Stimulated activated CD4-positive, alpha-beta T cell treated with anti-CD3 and anti-CD28 coated beads, Interleukin-15, amount 100 ng/mL, for 24 hours (primary cell): ENCODE measurements around the gene DMD.
"Not testable (repeated sequence)": the region's sequence is repeated elsewhere in the genome, so short reads cannot be mapped to it uniquely, and the experiment has no call there.

ENCODE experiments used
- DNase-seq: peaks from one replicate; pipeline ENCODE4 v3.0.0-alpha.2; 2020

The DMD gene

DNA sequence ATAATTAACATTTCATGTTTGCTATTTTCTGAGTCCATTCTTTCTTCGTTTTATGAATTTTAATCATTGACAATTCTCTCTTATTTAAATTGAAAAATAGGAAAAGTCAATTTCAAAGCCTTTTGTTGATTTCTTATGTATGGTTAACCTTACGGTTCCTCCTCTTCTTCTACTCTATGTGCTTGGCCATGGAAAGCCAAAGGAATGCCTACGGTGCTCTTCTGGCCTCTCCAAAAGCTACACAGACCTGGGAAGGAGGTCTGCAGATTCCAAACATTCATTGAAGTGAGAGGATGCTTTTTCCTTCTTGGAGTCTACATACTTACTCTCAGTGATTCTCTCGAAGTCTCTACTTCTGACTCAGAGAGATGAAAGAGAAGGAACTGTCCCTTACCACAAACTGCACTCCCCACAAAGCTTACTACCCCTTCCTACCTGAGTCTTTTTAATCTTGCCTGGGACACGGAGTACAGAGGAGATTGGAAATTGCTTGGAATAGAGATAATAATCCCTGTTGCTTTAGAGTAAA is 1276.4 kb downstream of the DMD start:
- no peak for DNase-seq

DNA sequence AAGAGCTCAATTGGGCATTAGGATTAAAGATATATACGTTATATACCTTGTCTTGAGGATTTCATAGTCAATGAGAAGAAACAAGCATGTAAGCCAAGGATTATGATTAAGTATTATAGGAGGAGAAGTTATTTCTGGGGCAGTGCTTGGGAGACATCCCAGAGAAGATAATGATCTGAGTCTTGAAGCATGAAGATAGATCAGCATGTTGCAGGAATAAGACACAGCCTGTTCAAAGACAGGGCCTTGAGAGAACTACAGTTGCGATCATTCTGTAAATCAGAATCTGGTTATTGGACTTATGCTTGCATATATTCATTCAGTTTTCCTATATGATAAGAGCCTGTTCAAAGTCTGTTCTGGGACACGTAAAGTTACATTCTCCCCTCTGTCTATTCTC is 1277.3 kb downstream of the DMD start:
- no peak for DNase-seq

DNA sequence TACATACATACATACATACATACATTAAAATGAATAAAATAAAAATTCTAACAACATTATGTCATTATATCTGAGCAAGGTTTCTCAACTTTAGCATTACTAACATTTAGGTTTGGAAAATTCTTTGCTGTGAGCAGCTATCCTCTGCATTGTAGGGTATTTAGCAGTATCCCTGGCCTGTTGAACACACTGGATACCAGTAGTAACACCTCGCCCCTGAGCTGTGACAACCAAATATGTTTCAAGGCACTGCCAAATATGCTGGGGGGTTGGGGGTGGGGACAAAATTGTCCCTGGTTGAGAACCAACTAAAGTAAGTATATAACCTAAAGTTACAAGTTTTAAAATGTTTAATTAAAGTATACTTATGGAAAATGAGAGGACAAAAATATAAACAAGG is 1278.6 kb downstream of the DMD start:
- DNase-seq: no peak

DNA sequence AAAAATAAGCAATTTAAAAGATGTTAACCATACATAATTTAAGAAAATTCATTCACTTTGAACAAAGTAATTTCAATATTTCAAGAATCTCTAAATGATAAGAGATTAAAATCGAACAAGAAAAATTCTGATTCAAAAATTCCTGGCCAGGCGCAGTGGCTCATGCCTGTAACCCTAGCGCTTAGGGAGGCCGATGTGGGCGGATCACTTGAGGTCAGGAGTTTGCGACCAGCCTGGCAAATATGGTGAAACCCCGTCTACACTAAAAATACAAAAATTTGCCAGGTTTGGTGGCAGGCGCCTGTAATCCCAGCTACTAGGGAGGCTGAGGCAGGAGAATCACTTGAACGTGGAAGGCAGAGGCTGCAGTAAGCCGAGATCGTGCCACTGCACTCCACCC is 1279.0 kb downstream of the DMD start:
- DNase-seq: not testable (repeated sequence)

DNA sequence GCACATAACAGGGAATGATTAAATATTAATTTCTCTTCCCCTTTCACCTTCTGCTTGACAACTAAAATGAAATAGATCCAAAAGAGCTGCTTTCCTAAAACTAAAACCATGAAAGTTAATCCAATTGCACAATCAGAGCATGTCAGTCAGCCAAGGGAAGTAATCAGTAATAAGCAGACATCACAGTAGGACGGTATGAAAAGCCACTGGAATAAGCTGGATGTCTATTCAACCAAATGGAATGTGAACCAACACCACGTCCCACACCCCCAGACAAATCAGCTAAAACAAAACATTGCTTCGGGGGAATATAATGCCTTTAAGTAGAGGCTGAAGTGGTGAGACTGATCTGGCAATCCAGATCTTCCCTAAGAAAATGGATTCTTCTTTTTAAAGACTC is 1280.1 kb downstream of the DMD start:
- no peak for DNase-seq

DNA sequence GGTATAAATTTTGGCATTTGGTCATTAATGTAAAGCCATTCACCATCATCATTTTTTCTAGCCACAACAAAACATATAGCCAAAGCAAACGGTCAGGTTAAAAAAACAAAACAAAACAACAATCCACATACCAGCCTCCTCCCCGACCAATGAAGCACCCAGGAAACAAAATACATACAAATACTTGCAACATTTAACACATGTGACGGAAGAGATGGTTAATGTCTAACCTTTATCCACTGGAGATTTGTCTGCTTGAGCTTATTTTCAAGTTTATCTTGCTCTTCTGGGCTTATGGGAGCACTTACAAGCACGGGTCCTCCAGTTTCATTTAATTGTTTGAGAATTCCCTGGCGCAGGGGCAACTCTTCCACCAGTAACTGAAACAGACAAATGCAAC is 1282.0 kb downstream of the DMD start:
- DNase-seq: no peak

DNA sequence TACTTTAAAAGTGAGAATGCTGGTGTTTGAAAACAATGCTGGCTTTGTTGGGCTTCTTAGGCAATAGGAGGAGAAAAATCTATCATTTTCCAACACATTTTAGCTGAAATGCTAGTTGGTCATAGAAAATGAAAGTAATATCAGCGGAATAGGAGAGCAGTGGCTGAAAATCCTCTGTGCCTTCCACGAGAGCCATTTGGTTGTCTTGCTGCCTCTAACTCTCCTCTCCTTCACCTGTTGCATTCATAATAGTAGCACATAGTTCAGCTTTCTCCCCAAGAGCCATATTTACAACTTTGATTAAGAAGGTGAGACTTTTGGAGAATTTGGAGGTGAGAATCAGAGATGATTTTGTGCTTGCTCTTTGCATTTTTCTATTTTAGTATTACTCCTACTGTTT is 1290.1 kb downstream of the DMD start:
- DNase-seq: no peak

DNA sequence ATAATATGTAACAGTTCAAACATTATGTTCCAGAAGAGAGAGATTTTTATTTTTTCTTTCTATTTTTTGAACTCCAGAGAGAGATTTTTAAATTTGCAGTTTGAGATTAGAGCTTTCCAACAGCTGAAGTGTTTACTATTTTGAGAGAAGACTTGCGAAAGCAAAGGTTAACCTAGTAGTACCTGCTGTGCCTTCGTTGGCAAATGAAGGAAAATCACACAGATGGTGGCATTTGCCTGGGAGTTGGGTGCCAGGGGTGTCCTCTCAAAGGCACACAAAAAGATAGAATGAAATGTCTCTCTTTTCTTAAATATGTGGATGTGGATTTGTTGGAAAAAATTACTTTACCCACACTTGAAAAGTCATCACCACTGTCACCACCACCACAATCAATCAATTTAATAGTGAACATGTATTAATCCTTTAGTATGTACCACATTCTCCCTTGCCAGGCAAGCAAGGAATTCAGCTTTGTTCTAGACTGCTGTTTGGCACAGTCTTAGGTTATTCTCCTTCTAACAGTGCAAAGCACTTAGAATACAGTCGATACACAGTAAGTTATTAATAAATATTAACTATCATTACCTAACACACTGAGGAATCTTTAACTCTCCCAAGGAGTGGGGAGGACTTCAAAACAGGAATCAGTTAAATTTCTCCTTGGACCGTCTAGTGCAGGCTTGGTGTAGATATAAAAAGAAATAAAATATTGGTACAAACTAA is 1301.3 kb downstream of the DMD start:
- DNase-seq: no peak

DNA sequence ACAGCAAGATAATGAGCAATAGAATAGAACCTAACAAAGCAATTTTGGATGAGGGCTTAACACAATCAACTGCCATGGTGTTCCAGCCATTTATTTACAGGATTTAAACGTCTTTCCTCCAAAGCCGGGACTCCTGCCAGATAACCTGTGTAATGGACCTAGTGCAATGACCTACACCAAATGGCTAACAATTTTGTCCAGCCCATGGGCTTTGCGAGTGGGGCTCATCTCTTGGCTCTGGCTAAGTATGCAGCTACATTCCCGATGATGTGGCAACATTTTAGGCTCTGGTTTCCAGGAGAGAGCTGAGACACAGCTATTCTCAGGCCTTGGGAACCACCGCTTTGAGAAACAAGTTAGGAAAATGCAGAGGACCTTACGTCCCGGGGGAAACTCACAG is 1317.2 kb downstream of the DMD start:
- no peak for DNase-seq

DNA sequence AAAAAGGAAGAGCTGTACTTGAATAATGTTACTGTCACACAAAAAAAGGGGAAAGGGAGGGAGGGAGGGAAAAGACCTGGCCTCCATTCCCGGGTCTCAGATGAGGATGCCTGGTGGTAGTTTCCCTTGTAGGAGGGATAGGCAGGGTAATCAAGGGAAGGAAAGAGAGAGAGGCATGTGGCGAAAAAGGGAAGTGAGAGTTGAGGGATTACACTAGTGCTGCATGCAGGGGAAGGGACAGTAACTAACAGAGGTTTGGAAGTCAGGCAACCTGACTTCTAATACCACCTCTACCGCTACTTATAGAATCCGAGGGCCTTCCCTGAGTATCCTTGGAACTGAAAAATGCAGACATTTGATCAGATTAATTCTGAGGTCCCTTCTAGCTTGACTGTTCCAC is 1317.8 kb downstream of the DMD start:
- no peak for DNase-seq

DNA sequence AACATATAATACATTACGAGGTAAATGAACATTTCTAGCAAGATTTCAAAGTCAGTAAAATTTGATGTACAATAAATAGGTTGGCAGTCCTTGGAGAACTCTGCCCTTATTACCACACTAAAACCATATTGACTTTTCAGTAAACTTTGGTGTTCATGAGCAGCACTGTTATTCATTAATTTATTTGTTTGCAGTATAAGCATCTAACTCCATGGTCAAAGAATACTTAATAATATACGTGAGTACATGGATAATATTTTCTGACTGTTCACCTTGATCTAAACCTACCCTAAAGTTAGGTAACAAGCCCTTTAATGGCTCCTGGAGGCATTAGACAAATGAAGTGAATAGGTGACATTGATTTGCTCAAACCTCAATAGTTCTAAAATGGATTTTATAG is 1322.3 kb downstream of the DMD start:
- no peak for DNase-seq

DNA sequence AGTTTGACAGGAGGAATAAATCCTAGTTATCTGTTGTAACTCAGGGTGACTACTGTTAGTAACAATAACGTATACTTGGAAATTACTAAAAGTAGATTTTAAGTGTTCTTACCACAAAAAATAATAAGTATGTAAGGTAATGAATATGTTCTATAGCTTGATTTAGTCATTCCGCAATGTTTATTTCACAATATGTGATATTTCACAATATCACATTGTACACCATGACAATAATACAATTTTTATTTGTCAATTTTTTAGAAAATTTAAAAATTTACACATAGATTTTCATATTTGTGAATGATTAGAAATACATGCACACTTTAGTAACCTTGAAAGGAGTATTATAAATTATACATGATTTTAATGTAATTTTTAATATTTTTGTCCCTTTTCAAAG is 1326.8 kb downstream of the DMD start:
- DNase-seq: no peak

DNA sequence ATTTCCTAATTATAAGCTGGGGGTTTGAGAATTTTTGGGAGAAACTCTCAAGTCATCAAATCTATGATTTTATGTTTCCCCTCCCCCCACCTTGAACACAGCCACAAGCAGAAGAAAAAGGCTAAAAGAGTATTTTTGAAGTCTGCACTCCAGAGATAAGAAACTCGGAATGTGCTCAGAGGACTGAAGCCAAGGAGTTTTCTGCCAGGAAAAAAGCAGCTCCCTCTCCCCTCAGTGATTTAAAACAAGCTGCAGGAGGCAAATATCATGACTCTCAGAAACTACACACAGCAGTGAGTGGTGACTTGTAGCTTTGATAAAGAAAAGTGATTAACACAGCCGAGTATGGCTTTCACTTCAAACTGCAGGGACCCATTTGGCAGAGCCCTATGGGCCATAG is 1339.3 kb downstream of the DMD start:
- no peak for DNase-seq

DNA sequence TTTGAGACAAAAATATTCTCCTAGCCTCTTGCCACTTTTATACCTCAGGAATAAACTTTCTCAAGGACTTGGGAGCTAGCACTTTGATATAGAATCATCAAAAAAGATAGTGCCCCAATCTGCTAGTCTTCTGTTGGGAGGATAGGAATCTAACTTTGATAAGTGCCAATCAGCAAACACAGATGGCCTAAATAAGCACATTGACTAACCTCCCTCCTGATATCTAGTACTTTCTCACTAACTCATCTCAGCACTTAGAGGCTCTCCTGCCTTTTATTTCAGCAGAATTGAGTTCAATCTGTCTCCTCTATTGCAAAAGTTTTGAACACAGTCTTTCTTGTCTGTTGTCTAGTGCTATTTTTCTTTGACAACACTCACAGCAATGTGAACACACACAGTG is 1341.1 kb downstream of the DMD start:
- DNase-seq: no peak

DNA sequence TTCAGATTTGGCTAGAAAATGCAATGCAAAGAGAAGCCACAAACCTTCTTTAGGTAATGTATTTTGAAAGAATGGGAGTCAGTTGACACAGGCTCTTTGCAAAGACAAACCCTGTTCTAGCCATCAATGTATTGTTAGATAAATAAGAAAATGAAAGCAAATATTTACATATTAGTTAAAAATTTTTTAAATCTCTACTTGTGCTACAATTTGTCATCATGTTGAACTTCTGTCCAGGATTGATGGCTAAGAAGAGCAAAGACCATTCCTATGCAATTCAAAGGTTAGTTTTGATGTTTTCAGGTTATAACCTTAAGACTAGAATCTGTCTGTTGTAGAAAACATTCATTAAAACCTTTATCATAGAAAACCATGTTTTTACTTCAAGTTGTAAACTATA is 1350.7 kb downstream of the DMD start:
- DNase-seq: no peak

DNA sequence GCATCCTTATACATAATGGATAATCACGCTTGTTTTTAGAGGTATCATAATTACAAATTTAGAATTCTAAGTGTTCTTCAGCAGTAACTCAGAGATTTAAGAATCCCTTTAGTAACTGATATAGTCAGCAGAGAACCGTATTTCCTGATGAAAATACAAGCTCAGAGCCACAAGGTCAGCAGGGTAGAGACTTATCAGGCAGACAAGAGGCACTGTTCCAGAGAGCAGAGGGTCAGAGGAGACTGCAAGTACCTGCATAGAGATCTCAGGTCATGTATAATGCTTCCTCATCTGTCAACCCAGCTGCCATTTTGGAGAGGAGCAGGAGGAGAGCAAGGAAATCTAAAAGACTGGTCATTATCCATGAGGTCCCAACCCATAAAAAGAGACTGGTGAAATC is 1352.4 kb downstream of the DMD start:
- DNase-seq: no peak

DNA sequence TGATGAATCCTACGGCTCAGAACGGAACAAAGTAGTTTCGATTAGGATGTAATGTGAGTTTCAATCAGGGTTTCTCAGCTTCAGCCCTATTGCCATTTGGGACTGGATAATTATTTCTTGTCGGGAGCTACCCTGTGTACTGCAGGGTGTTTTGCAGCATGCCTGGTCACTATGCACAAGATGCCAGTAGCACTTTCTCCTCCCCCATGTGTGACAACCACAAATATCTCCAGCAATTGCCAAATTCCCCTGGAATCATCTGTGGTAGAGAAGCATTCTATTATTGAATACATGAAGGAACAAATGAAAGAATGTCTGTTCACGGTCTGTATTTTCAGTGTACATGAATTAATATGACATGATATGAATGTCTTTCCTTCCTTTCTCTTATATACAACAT is 1356.6 kb downstream of the DMD start:
- no peak for DNase-seq

DNA sequence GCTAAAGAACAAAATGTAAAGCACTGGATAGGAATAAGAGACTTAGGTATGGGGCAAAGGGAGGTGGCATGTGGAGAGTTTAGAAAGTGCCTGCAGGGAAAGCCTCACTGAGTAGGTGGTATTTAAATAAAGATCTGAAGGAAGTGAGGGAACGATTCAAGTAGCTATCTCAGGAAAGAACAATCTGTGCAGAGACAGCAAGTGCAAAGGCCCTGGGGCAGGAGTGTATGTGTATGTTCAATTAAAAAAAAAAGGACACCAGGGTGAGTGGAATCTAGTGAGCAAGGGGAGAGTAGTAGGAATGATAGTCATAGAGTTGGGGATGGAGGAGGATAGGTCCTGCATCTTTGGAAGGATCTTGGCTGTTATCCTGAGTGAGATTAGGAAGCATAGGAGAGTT is 1359.6 kb downstream of the DMD start:
- DNase-seq: no peak

DNA sequence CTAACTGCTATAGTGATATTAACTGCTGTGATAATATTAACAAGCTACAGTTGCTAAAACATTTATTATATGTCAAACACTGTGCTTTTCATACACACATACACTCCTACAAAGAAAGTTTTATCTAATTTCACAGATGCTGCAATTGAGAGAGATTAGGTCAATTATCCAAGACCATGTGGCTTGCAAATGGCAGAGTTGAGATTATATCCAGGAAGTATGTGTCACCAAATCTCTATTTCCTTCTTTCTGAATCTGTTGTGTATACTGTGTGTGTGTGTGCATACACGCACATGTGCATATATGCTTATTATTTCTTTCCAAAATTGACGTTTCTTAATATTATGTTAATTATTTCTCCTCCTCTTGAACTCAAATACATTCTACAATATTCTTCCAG is 1363.6 kb downstream of the DMD start:
- DNase-seq: no peak

DNA sequence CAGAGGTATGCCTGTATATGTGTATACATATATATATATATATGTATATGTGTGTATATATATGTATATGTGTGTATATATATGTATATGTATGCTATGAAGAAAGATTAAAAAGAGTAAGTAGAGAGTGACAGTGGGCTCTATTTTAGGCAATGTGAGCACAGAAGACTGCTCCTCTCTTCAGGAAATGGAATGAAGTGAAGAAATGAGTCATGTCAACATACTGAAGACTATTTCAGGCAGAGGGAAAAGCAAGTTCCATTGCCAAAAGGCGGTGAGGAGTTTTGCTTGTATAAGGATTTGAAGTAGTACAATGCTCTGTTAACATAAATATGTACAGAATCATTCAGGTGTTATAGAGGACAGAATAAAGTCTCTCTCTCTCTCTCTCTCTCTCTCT is 1366.3 kb downstream of the DMD start:
- DNase-seq: no peak

DNA sequence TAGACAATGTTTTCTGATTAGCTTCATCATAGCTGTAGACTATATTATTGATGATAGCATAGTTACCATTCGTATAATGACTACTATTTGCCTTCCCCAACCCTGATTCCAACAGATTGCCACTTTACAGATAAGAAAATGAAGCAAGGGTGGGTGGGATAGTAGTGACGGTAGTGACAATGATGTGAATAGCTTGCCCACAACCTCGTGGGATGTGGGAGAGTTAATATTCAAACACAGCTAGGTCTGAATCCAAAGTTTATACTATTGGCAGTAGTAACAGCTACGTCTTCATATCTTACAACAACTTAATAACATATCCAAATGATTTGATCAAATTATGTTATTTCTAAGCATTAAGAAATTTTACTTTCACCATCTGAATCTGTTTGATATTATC is 1372.7 kb downstream of the DMD start:
- no peak for DNase-seq

DNA sequence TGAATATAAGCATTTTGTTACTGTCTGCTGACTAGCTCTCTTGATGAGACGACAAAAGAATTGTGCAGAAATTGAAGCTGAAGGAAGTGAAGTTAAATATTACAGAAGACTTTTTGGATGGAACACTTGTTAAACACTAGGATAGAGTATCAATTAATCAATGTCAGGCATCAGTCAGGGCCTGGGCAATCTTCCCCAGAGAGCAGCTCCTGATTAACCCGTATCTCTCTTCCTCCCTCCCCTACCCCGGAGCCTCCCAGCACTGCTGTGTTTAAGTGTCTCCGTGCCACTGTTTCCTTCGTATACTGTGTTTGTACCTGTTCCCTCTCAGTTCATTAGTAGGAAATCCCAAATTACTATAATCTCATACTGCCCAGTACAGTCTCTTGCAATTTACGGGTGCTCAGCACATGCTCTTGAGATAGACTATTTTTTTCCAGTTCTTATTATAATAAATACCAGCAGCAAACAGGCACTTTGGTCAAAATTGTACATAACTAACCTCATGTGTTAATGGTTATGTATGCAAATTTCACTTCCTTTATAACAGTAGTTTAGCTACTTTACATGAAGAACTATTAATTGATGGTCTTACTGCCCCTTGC is 1373.8 kb downstream of the DMD start:
- no peak for DNase-seq

DNA sequence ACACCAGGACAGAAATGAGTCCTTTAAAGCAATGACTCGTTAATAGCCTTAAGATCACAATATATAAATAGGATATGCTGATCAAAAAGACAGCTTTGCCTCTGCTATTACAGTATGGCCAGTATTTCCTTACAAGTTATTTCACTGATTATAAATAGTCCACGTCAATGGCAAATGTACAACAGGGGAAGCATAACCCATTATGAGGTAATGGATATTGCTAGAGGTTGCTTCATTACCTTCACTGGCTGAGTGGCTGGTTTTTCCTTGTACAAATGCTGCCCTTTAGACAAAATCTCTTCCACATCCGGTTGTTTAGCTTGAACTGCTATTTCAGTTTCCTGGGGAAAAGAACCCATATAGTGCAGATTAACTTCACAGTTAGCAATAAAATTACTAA is 1374.9 kb downstream of the DMD start:
- no peak for DNase-seq

DNA sequence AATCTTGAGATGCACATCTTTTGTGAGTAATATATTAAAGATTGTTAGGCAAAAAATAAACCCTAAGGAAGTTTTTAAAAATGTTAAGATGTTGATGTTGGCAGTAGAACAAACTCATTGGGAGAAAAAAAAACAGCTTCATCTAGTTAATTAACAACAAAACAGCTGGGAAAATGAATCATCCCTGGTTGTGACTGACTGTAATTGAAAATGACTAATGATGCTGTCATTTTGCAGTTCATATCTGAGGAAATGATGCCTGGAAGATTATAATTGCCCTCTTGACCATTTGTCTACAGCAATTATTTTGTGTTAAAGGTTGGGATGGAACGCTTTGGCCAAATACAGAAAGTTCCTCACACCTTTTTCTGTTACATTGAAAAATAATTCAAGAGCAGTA is 1379.1 kb downstream of the DMD start:
- no peak for DNase-seq
